HG03558 (cell line): ENCODE data around the gene ILDR2.

Experiments used
- ATAC-seq: cut with Tn5 transposase; IDR thresholded peaks from one replicate; pipeline ENCODE4 v1.9.1; 2021; ENCODE audit warnings: moderate number of reproducible peaks; ENCODE audit not compliant: unreplicated experiment; ENCODE audit errors: extremely low read depth

The ILDR2 gene

DNA sequence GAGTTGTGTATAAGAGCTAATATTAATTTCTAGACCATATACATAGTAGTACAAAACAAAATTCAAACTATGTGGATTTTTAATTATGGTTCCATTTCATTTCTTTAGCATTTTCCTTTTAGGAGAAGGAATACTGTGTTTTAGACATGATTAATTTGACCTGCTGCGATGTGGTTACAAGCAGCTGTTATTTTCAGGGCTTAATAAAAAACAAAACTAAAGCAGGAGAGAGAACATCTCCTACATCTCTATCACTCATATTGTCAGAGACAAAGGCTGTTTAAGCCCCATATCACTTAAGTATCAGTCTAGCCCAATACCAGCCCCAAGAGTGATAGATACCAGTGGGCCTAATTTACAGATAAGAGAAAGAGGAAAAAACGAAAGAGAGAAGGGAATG, 47.6 kb downstream of the ILDR2 start:
- no peak for ATAC-seq

DNA sequence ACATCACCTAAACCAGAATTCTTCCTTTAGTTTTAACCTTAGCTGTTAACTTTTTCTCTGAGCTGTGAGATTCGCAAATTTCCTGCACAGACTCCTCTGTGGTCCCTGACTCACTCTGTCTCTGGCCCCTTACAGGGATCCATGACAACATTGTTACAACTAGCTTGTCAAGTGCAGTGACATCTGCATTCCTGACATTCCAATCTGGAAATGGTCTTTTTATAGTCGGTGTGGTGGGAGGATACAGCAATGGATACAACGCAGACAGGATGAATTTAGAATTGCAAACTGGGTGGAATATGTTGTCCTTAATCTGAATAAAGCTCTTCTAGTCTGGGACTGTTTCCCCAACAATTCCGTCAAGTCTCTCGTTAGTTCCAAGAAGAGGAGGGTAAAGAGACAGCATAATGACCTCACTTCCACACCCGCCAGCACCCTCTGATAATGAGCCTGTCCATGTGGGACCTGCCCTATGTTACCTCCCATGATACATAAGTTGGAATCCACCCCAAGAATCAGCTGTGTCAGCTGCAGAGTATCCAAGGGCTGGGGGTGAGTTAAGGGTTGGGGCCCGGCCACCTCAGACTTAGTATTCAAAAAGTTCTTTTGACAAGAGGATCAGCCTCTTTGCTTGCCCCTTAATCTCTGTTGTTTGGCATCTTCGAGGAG, 49.4 kb downstream of the ILDR2 start:
- ATAC-seq: no peak

DNA sequence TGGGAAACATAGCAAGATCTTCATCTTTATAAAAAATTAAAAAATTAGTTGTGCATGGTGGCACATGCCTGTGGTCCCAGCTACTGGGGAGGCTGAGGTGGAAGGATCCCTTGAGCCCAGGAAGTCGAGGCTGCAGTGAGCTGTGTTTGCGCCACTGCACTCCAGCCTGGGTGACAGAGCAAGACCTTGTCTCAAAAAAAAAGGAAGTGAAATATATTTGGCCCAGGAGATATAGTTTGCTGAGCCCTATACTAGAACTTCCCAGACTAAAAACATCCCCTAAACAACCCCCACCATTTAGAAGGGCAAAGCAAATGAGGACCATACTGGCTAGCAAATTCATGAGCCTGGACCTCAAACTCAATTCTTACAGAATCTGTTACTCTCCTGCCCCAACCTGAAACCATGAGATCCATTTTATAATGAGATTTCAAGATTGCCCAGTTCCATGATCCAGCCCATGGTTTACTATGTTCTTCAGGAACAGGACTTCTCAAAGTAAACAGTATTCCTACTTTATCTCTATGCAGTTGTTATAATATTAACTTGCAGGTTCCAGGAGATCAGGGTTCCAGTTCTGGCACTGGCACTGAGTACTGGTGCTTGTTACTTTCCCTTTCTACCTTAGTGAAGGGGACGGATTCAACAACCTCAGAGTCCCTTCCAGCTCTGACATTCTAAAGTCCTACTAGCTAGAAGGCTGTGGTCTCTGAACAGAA, 50.4 kb downstream of the ILDR2 start:
- peak; percentile 72 for ATAC-seq

DNA sequence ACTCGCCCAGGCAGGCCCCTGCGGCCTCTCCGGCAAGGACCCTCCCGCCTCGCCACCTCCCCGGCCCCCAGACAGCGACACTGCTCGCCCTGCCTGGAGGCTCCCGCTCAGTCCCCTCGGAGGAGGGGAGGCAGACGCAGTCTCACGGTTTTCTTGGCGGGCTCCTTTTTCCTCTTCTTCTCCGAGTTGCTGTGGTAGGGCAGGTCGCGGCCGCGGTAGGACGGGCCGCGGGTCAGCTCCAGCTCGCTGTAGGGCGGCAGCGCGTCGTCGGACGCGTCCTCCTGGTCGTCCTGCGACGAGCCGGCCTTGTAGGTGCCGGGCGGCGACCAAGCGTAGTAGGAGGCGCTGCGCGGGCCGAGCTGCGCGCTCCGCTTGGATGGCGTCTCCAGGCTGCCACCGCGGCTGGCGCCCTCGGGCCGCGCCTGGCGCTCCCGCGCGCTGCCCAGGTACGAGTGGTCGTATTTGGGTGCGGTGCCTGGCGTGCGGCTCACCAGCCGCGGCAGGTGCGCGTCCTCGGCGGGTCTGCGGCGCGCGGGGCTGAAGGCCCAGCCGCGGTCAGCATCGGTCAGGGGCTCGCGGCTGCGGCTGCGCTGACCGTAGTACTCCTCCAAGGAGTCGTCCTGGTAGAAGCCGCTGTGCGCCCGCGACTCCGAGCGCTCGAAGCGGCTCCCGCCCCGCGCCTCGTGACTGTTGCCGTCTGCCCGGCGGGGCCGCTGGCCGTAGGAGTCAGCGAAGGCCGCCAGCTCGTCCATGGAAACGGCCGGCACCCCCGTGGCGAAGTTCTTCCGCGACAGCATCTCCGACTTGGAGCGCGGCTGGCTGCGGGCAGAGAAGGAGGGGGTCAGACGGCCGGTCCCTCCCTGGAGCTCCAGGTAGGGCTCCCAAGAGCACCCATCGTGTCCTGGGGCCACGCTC, 54.5 kb downstream of the ILDR2 start:
- no peak for ATAC-seq

DNA sequence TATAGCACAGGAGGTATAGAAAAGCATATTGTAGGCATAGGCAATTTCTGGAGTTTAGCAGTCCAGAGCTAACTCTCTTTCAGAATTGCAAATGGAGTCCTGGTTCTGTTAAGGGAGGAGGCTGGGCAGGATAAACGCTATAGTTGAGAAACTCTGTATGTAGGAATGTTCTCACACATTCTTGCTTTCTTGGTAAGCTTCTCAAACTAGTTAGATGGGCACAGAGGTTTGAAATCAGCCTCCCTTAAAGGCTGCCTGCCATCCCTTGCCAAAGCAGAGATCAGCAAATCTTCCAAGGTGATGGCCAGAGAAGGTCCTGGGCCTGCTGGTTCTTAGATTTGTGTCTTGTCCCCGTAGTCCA, 56.4 kb downstream of the ILDR2 start:
- ATAC-seq: no peak

DNA sequence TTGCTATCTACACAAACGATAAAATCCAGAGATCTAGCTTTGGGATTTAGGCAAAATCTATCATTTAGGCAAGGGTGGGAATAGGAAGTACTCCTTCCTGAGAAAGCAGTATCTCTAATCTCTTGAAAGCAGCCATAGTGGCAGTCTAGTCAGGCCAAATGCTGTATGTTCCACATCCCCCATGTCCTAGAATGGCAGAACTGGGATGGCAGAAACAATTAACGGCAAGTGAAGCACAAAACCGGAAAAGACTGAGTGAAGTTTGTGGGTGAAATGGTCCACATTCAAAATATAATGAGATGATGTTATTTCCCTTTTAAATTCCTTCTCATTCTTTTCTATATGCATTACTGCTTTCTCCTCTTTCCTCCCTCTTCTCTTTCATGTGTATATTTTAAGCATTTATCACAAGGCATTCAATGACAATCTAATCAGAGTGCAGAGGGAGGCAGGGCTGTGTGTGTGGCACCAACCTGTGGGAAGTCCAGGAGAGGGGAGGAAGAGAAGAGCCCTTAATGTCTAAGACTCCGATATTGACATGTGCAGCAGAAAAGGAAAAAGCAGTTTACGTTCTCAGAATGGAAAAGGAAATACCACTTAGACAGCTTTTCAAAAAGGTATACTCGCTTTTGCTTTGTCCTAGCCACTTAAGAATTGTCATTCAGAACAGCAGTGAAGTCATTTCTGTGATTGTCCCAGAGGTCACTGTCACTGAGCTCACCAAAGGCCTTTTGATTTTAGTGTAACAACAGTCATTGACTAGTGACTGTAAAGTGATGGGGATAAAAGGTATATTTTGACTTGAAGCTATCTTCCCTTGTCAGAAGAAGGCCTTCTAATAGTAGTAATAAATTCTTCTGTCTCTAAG, 57.0 kb downstream of the ILDR2 start:
- no peak for ATAC-seq

DNA sequence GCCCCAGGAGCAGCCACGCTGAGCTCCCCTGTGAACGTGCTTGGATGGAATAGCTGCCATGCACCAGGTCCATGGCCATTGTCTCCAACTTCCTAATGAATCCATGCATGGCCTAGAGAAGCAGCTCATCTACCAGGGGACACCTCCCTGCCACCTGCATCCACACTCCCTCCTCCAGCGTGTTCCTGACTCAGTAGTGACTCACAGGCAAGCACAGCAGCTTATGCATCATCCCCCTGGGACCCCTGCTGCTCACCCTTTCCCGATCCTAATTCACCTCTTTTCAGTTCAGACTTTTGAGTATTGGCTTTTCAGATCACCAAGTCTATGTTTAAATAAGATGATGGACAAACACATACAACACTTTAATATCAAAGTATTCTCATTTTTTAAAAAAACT, 59.4 kb downstream of the ILDR2 start:
- ATAC-seq: no peak

DNA sequence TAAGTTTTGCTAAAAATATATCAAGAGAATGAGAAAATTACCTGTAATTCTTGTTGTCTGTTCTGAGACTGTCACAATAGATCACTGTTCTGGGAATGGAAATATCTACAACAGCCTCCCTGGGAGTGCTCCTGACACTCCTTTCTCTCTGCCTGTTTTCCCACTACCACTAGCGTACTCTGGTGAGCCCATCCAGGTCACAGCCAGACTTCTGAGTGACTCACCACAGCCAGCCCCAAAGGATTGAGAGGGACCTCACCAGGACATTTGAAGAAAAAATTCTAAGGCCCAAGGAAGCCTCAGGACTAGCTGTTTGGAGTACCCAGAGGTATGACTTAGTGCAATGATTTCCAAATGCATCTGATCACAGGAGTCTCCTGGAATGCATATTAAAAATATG, 60.3 kb downstream of the ILDR2 start:
- no peak for ATAC-seq

DNA sequence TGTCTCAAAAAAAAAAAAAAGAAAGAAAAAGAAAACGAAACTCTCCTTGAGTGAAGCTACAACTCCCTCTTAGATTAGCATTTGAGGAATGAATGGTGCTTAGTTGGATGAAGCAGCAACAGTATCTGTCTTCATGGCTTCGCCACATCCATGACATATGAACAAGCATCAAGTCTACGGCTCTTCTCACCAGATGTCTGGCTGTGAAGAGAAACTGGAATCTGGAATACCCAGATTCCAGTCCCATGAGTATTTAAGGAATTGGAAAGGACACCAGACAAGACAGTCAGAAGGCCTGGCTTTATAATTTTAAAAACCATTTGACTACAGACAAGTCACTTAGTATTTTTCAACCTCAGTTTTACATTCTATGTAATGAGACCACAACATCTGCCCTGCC, 61.2 kb downstream of the ILDR2 start:
- no peak for ATAC-seq

DNA sequence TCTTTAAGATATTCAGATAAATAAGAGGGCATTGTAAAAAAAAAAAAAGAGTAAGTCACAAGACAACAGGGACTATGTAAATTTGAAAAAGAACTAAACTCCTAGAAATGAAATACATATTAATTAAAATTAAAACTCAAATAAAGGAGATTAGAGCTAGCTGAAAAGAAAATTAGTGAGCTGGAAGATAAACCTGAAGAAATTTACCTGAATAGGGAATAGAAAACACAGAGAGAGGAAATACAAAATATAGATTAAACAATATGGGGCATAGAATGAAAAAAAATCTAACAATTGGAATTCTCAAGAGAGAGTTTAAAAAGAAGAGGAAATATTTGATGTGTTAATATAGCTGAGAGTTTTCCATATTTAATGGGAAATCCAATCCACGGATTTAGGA, 63.7 kb downstream of the ILDR2 start:
- no peak for ATAC-seq

DNA sequence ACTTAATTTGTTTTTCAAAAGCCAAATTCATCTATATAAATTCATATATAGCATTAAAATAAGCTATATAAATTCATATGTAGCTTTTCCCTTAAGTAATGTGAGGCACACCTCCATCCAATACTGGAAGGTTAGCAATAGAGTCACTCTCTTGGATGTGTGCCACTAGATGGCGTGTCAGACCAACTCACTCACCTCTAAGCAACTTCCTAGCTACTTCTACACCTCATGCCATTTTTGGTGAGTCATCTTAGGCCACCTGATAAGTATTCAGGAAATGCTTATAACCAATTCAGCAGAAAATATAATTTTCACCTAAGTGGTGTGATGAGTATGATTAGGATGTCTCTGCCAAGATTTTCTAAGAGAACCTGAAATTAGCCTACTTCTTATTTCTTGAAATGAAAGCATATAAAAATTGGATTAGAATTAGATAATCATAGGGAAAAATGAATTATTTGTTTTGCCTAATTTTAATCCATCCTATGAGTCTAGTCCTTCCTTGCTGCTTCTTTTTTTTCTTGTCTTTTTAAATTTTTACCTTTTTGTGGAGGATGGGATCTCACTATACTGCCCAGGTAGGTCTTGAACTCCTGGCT, 64.8 kb downstream of the ILDR2 start:
- peak; percentile 86 for ATAC-seq

DNA sequence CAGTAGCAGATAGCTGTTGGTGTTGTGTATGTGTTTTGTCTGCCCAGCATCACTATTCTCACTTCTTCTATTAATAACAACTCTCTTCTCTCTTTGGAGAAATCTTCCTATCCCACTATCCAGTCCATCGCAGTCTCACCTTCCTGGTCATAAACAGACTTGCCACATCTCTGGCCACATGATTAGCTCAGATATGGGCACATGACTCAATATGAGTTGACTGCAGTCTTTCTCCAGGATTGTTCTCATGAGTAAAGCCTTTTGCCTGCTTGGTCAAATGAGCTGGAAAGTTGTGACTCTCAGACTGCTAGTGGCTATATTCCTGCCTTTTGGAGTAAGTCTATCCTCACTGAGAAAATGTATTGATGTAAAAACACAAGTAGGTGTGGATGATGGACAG, 66.4 kb downstream of the ILDR2 start:
- no peak for ATAC-seq

DNA sequence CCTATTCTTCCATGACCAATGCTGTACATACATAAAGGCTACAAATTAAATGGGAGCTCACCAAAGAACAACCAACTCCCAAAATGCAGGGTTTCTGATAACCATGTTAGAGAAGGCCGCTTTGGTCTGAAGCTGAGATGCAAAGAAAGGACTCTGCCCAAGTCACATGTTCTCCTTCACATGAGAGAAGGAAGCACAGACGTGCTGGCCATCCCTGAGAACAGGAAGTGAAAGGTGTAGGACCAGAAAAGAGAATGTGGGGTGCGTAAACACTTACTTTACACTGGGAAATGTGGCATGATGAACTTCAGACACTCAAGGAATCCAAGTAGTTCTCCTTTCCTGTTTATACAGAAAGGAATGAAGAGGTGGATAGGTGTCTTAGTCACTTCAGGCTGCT, 67.6 kb downstream of the ILDR2 start:
- ATAC-seq: no peak

DNA sequence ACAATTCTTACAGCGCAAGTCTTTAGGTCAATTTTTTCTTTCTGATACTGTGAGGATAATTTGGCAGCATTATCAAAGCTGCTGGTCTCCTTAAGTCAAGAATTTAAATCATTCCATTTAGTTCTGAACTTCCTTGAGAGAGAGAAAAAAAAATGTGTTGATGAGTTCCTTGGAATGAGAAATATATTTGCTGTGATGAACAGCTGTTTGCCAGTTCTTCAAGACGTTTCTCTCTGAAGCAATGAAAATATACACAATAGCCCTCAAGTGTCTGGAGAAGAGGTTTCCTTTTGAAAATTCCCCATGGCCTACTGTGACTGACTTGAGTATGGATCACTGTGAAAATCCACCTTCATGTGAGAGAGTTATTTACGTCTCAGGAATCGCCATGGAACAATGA, 68.3 kb downstream of the ILDR2 start:
- no peak for ATAC-seq

DNA sequence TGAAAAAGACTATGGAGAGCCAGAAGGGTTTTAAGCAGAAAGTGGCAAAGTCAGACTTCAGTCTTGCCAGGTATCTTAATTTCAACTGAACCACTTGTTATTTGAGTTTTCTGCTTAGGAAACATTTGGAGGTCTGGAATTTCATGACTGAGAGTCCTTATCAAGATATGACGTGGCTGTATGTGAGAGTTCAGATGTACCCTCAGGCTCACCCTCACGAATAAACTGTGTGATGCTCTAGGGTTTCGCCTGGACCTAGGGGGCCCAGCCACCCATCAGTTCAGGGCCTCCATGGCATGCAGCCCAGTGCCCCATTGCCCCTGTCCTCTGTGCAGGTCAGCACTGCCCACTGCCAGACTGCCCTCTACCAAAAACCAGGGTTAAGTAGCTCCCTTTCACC, 68.7 kb downstream of the ILDR2 start:
- ATAC-seq: no peak

DNA sequence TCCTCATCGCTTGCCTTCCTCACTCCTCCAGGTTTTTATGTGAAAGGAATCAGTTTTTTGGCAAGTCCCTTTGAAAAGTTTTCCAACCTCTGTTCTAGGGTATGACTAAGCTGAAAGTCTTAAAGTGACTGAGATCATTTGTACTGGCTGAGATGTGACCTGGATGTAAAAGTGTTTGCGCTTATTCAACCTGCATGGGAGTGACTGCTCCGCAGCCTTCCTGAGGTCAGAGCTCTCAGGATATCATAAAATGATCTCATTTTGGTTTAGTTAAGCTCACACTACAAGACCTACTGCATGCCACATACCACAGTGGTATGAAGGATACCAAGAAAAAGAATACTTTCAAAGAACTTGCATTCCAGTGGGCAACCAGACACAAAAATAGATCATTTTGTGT, 69.4 kb downstream of the ILDR2 start:
- no peak for ATAC-seq

DNA sequence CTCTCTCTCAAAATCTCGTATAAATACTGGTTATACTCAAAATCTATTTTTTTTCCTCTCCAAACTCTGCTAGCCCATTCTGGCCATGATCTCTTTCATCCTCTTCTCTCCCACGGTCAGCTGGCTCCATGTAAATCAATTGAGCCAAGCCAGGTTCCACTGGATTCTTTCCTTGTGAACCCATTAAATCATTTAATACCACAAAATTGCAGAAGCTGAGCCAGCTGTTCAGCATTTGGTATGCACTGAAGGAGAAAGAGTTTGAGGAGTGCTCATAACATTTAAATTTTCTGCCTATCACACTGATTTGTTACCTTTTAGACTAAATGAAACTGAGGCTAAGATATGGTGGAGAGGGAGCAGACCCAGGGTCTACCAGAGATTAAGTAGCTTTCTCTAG, 70.2 kb downstream of the ILDR2 start:
- ATAC-seq: no peak

DNA sequence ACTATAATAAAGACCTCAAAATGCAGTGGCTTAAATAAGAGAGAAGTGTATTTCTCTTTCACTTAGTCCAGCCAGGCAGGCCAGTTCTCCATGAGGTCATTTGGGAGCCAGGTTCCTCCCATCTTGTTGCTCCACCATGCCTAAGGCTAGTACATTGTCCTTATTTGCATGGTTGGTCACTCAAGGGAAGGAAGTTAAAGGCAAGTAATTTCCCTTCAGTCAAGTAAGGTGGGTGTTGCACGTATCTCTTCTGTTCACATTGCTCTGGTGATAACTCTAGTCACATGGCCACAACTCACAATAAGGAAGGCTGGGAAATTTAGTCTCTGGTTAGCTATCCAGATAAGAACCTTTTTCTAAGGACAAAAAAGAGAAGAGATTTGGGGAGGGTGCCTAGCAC, 72.1 kb downstream of the ILDR2 start:
- ATAC-seq: no peak

DNA sequence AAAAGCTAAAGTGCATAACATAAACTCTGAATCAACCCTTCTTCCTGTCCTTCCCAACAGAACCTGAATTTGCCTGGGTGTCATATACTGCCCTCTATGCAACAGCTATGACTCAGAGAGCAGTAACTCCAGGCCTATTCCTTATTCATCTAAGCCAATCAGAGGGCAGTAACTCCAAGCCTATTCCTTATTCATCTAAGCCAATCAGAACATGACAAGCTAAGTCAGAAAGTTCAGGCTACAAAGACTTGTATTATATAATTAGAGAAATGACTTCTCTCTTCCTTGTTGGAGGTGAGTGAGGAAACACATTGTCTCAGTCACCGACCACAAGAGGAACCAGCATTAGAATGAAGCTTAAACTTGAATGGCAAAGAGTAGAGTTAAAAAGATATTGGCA, 73.1 kb downstream of the ILDR2 start:
- ATAC-seq: no peak

DNA sequence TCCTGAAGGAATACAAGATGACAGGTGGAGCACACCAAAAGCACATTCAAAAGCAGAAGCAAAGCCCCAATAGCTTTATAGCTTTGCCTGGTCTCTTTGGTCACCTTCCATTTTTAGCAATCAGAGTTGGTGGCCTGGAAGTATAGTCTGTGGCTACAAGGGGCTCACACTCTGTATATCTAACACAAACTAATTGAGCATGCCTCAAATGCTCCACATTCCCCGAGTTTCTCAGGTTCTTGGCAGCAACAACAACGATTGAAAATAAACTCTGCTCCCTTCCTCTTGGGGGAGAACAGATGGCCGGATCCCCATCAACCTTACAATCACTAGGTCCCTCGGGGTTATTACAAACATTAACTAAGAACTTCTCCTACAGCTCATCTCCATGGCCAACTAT, 74.4 kb downstream of the ILDR2 start:
- no peak for ATAC-seq
